Measurements from ENCODE around the gene OR2T35. TPM values are rescaled to one million over a fixed set of nuclear protein-coding genes. Genes with fewer than 3 reads are reported as not detected.

Gene OR2T35
- total and polyA plus RNA-seq, 3 donors from 2014 or later = not detected

DNA sequence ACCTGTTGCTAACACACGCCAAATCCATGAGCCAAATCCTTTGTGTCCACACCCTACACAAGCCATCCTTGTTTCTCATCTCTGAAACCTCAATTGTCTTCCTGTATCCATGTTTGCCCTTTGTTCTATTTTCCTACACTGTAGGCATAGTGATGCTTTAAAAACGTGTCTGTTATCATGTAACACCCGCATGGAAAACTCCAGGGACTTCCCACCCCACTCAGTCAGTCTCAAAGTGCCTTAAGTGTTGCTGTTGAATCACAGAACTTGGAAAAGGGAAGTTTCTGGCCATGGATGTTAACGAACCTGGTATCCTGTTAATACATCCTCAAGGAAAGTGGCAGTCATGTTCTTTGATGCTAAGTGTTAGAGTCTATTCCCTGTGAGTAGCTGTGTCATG lies 19.9 kb downstream of the OR2T35 start:
- no peak overlapping the region for H3K4me3 ChIP-seq
- H3K9me3 ChIP-seq = no peaks in the 10 kb centered on the region
- intact Hi-C loops (cut with DNase I; ENCODE audit: low total_unique reads) = no loop called here
- no peak for DNase-seq
- H3K36me3 ChIP-seq (ENCODE audit: low read depth, missing control alignments) = no peaks in the 10 kb centered on the region
- H3K27me3 ChIP-seq = no peaks in the 10 kb centered on the region
- no peak overlapping the region for H3K27ac ChIP-seq
- TF ChIP-seq CTCF (IDR thresholded peaks at IDR 0.05) (no peak), POLR2A (IDR thresholded peaks at IDR 0.05) (no peak)
- H3K4me1 ChIP-seq = no peaks in the 10 kb centered on the region
- WGBS, 2 donors = 62 to 74% methylated on average over 4 of the region's 4 CpGs

DNA sequence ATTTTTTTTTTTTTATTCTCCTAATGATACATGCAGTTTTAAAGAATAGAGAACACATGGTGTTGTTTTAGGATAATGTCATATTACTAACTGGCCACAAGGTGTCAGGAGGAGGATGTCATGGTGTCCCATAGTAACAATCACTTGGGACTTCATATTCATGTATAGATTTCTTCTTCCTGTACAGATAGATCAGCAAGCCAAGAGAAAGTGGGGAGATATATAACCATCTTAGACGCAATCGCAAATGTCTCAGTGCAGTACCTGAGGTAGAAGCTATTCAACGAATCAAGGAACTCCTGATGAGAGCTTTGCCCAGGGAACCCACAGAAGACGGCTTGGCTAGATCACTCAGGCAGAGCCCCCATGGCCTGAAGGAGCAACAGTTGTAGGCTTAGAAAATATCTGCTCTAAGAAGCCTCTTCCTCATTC lies 22.5 kb downstream of the OR2T35 start:
- intact Hi-C loops (cut with DNase I; ENCODE audit: low total_unique reads) = no loop called here
- Histone ChIP-seq H3K36me3 (ENCODE audit: low read depth, missing control alignments) (no peaks in the 10 kb centered on the region), H3K27ac (no peak overlapping the region), H3K4me1 (no peaks in the 10 kb centered on the region), H3K9me3 (no peaks in the 10 kb centered on the region), H3K4me3 (no peak overlapping the region), H3K27me3 (no peaks in the 10 kb centered on the region)
- TF ChIP-seq POLR2A (IDR thresholded peaks at IDR 0.05) = no peak
- peak in 2 of 3 experiments; percentile 25 to 49 for TF ChIP-seq CTCF (IDR thresholded peaks at IDR 0.05)
- no peak for DNase-seq
- WGBS, 2 donors = 59 to 71% methylated on average over 4 of the region's 4 CpGs

GRCh38 chr1:248621770-248622169 lies 23.3 kb downstream of the OR2T35 start:
- no peaks in the 10 kb centered on the region for H3K9me3 ChIP-seq
- H3K4me1 ChIP-seq = no peaks in the 10 kb centered on the region
- TF ChIP-seq POLR2A (IDR thresholded peaks at IDR 0.05) (no peak), CTCF (IDR thresholded peaks at IDR 0.05) (no peak)
- WGBS, 2 donors = 70 to 72% methylated on average over 7 of the region's 7 CpGs
- no peak overlapping the region for H3K4me3 ChIP-seq
- DNase-seq = no peak
- no peaks in the 10 kb centered on the region for H3K36me3 ChIP-seq (ENCODE audit: low read depth, missing control alignments)
- H3K27ac ChIP-seq = no peak overlapping the region
- intact Hi-C loops (cut with DNase I; ENCODE audit: low total_unique reads) = no loop called here
- no peaks in the 10 kb centered on the region for H3K27me3 ChIP-seq

- H3K4me3 ChIP-seq = no peak overlapping the region
- intact Hi-C loops (cut with DNase I; ENCODE audit: low total_unique reads) = no loop called here
- H3K4me1 ChIP-seq = no peaks in the 10 kb centered on the region
- H3K9me3 ChIP-seq = no peaks in the 10 kb centered on the region
- H3K36me3 ChIP-seq (ENCODE audit: low read depth, missing control alignments) = no peaks in the 10 kb centered on the region
- peak; percentile 73 for DNase-seq
- no peaks in the 10 kb centered on the region for H3K27me3 ChIP-seq
- peak in 1 of 3 experiments; percentile 51 for TF ChIP-seq CTCF (IDR thresholded peaks at IDR 0.05)
- no peak for TF ChIP-seq POLR2A (IDR thresholded peaks at IDR 0.05)
- no peak overlapping the region for H3K27ac ChIP-seq
- 12 to 23% methylated on average over 3 of the region's 3 CpGs for WGBS, 2 donors
These were observed 26.2 kb downstream of the OR2T35 start for GRCh38 chr1:248618878-248619277.

DNA sequence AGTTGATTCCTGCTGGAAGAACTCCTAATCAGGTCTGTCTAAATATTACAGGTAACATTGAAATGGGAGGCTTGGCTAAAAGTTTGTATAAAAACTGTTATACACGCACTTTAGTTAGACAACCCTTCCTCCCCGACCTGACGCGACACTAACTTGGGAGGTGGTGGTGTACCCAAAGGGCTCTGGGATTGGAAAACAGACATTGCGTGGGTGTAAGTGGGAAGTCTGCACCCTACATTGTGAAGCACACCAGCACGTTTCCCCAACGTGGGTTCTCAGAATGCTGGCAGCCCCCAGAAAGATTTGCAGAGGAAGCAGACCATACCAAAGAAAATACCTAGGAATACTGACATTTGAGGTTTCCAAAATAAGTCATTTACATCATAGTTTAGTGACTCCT lies 27.0 kb downstream of the OR2T35 start:
- DNase-seq = no peak
- Histone ChIP-seq H3K27me3 (no peaks in the 10 kb centered on the region), H3K4me1 (no peaks in the 10 kb centered on the region), H3K4me3 (no peak overlapping the region), H3K9me3 (no peaks in the 10 kb centered on the region), H3K27ac (no peak overlapping the region), H3K36me3 (ENCODE audit: low read depth, missing control alignments) (no peaks in the 10 kb centered on the region)
- TF ChIP-seq CTCF (IDR thresholded peaks at IDR 0.05) (no peak), POLR2A (IDR thresholded peaks at IDR 0.05) (no peak)
- 69 to 73% methylated on average over 7 of the region's 7 CpGs for WGBS, 2 donors
- intact Hi-C loops (cut with DNase I; ENCODE audit: low total_unique reads) = no loop called here

Data from testis (tissue), 3 donors.